ENCODE measurements around the gene IPO4. TPM values are rescaled to one million over a fixed set of nuclear protein-coding genes. Genes with fewer than 3 reads are reported as not detected.

The IPO4 gene
- total RNA-seq, 2 experiments from 2014 or later, result 24.0 to 26.2 TPM

DNA sequence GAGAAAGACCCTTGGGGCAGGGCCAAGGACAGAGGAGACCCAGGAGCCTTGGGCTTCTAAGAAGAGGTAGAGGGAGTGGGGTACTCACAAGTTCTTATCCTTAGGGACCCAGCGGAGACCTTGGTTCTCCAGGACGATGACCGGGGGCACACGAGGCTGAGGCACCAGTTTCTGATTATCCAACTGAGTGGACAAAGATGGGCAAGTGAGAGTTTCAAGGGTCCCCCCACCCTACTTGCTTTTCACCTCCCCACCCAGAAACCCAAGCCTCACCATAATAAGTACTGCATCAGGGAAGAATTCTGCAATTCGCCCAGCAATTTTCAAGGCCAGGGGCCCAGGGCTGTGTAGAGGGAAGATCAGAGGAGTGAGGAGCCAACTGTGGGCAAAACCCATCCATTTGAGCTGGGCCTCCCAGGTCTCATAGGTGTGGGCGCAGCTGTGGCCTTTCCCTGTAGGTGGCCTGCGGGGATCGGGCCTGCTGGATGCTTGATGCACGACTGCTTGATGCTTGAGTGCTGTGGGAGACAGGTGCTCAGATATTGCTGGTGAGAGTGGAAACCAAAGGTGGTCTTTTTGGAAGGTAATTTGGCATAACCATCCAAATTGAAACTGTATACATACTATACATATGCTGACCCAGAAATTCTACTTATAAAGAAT lies 49.2 kb downstream of the IPO4 start:
- Mint-ChIP-seq H3K9me3 (no peaks in the 10 kb centered on the region), H3K4me3 (peak overlapping the region; percentile 93), H3K27me3 (no peaks in the 10 kb centered on the region), H3K27ac (peak overlapping the region; percentile 58), H3K36me3 (ENCODE audit: low read depth) (peaks cover 65% of the 10 kb centered on the region), H3K4me1 (peaks cover 63% of the 10 kb centered on the region)
- CTCF ChIA-PET, result interaction anchor here (1.2 to 2.9 kb wide), 3 partner anchors 12 to 25 kb away, joined by 3 to 32 read pairs (median 5); partner anchors contain the start of genes DCAF11, IRF9 and NRL
- peak; percentile 49 for DNase-seq
- POLR2A ChIA-PET, result interaction anchor here (2.1 to 21.4 kb wide), 9 partner anchors 7 to 292 kb away, joined by 7 to 652 read pairs (median 15); partner anchors contain the start of genes CHMP4A, DCAF11, IPO4 and IRF9

DNA sequence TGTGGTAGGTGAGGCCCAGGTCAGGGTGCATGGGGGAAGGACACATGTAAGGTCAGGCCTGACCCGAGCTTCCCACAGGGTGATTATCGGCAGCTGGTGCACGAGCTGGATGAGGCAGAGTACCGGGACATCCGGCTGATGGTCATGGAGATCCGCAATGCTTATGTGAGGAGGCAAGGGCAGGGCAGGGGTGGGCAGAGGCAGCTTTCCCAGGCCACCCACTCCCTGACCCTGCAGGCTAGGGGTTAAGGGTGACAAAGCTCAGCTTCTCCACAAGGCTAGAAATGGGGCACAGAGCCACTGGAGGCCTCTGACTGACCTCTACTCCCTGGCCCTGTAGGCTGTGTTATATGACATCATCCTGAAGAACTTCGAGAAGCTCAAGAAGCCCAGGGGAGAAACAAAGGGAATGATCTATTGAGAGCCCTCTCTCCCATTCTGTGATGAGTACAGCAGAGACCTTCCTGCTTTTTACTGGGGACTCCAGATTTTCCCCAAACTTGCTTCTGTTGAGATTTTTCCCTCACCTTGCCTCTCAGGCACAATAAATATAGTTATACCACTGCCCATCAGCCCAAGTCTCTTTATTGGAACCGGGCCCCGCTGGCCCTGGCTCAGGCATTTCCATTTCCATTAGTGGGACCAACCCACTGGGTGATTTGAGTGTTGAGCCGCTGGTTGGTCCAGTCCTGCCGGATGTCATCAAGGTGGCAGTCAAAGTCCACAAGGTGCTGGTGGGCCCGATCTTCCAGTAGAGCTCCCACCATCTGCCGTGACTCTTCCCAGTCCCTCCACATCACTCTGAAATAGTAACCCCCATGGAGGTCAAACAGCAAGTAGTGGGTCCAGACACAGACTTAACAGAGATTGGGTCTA lies 50.0 kb downstream of the IPO4 start:
- Mint-ChIP-seq H3K4me3 (peak overlapping the region; percentile 93), H3K4me1 (peaks cover 56% of the 10 kb centered on the region), H3K36me3 (ENCODE audit: low read depth) (peaks cover 57% of the 10 kb centered on the region), H3K27me3 (no peaks in the 10 kb centered on the region), H3K9me3 (no peaks in the 10 kb centered on the region), H3K27ac (peak overlapping the region; percentile 58)
- CTCF ChIA-PET, result interaction anchor here (1.4 to 3.5 kb wide), 3 partner anchors 23 to 25 kb away, joined by 5 to 32 read pairs (median 25); partner anchors contain the start of genes DCAF11, IRF9 and NRL
- no peak for DNase-seq
- POLR2A ChIA-PET, result interaction anchor here (0.6 to 21.4 kb wide), 9 partner anchors 8 to 293 kb away, joined by 3 to 652 read pairs (median 21); partner anchors contain the start of genes CHMP4A, DCAF11, IPO4 and IRF9

DNA sequence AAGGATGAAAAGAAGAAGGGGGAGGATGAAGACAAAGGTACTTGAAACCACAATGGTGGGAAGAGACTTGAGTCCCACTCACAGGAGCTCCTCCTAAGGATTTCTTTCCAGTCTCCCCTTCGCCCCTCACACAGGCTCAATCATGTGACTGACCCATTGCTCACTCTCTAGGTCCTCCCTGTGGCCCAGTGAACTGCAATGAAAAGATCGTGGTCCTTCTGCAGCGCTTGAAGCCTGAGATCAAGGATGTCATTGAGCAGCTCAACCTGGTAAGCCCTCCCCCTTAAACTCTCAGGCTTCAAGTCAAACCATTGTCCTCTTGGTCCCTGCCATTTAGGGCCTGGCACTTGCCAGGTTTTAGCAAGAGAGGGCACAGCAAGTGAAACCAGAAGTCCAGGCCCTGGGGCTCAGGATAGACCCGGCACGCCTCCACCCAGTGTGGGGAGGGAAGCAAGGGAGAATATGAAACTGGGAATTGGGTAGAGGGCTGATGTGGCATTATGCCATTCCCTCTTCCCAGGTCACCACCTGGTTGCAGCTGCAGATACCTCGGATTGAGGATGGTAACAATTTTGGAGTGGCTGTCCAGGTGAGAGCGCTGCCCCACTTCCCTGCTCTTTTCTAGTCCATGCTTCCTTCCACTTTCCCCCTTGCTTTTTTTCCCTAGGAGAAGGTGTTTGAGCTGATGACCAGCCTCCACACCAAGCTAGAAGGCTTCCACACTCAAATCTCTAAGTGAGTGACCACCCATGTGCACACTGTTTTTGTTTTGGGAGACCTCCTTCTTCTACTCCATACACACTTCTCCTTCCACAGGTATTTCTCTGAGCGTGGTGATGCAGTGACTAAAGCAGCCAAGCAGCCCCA lies 50.9 kb downstream of the IPO4 start:
- Mint-ChIP-seq H3K36me3 (ENCODE audit: low read depth) (peaks cover 49% of the 10 kb centered on the region), H3K27ac (peak overlapping the region; percentile 89), H3K4me1 (peaks cover 52% of the 10 kb centered on the region), H3K9me3 (no peaks in the 10 kb centered on the region), H3K4me3 (peak overlapping the region; percentile 93), H3K27me3 (no peaks in the 10 kb centered on the region)
- CTCF ChIA-PET, result interaction anchor here (0.7 to 3.5 kb wide), 6 partner anchors 23 to 160 kb away, joined by 3 to 25 read pairs (median 5); partner anchors contain the start of genes DCAF11, IRF9 and NRL
- POLR2A ChIA-PET, result interaction anchor here (0.6 to 21.4 kb wide), 13 partner anchors 9 to 293 kb away, joined by 3 to 652 read pairs (median 18); partner anchors contain the start of genes CHMP4A, DCAF11, IPO4 and IRF9
- DNase-seq, result no peak

DNA sequence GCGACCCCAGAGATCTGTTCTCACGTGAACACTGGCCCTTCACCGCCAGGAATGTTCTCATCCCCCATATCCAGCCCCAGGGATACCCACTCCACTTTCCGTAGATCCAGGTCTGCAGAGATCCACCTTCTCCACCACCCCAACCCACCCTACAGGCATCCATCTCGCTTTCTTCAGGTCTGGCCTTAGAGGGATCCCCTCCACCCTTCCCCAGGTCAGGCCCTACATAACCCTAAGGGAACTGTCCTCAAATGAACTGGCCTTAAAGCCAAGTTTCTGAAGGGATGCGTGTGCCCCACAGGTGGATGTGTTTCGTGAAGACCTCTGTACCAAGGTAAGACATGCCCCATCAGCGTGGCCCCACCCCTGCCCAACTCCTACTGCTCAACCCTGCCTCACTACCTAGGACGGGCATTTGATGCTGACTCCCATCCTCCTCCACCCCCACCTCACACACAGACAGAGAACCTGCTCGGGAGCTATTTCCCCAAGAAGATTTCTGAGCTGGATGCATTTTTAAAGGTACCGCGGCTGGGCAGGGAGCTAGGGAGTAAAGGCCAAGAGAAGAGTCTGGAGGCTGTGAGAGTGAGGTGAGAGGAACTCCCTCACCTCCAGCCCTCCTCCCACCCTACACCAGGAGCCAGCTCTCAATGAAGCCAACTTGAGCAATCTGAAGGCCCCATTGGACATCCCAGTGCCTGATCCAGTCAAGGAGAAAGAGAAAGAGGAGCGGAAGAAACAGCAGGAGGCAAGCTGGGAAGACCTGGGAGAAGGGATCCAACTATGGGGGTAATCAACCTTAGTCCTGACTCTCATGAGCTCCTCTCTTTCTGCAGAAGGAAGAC lies 51.7 kb downstream of the IPO4 start:
- no peak for DNase-seq
- ChIA-PET POLR2A (interaction anchor here (0.9 to 21.4 kb wide), 23 partner anchors 10 to 301 kb away, joined by 3 to 652 read pairs (median 8); partner anchors contain the start of genes CHMP4A, DCAF11, IPO4 and IRF9), CTCF (interaction anchor here (0.7 to 3.5 kb wide), 9 partner anchors 10 to 171 kb away, joined by 3 to 25 read pairs (median 6); partner anchors contain the start of genes CIDEB, DCAF11, IRF9 and NRL)
- H3K4me3 Mint-ChIP-seq, result peak overlapping the region; percentile 93
- no peaks in the 10 kb centered on the region for H3K27me3 Mint-ChIP-seq
- H3K9me3 Mint-ChIP-seq, result no peaks in the 10 kb centered on the region
- peaks cover 54% of the 10 kb centered on the region for H3K4me1 Mint-ChIP-seq
- peak overlapping the region; percentile 89 for H3K27ac Mint-ChIP-seq
- peaks cover 48% of the 10 kb centered on the region for H3K36me3 Mint-ChIP-seq (ENCODE audit: low read depth)

DNA sequence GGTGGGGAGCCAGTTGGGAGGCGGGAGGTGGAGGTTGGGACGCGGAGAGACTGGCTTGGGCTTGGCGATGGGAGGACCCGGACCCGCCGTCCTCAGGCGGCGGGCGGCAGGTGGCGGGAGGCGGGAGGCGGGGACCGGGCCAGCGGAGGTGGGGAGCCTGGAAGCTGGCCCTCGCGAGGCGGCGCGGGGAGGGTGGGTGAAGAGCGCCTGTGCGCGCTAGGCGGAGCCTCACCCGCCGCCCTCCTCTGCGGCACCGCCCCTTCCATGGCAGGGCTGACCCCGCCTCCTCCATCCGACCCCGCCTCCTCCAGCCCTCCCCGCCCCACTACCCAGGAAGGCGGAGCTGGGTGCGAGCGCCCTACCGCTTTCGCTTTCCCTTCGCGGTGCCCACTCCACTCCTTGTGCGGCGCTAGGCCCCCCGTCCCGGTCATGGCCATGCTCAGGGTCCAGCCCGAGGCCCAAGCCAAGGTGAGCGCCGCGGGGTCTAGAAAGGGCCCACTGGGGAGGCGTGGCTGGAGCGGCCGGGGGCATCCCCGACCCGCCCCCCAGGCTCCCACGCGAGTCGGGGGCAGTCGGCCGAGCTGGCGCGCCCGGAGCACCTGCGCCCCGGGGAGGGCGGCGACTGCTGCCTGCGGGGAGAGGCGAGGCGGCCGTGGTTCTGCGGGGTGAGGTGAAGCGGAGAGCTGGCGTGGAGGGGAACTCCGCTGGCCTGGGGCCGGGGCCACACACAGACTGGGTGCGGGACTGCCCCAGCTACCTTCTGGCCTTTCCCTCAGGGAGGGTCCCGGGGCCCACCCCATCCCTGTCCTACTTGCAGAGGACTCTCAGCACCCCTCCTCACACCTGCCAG lies 52.6 kb downstream of the IPO4 start, which contains the start of gene PSME1:
TSS of gene PSME1 (plus strand) at position 361 of the 850 bp plus-strand sequence. CDS start at position 430, 69 bp downstream.
- Mint-ChIP-seq H3K27me3 (no peaks in the 10 kb centered on the region), H3K9me3 (no peaks in the 10 kb centered on the region), H3K36me3 (ENCODE audit: low read depth) (peaks cover 43% of the 10 kb centered on the region), H3K27ac (peak within 1 kb of the TSS; percentile 89), H3K4me3 (peak within 1 kb of the TSS; percentile 93), H3K4me1 (peaks cover 53% of the 10 kb centered on the region)
- ChIA-PET CTCF (interaction anchor here (1.0 to 3.5 kb wide), 11 partner anchors 9 to 172 kb away, joined by 3 to 25 read pairs (median 6); partner anchors contain the start of genes CIDEB, DCAF11, IRF9 and NRL), POLR2A (interaction anchor here (1.0 to 21.4 kb wide), 23 partner anchors 9 to 301 kb away, joined by 3 to 652 read pairs (median 7); partner anchors contain the start of genes CHMP4A, DCAF11, DHRS1 and IPO4)
- peak; percentile 96 for DNase-seq

DNA sequence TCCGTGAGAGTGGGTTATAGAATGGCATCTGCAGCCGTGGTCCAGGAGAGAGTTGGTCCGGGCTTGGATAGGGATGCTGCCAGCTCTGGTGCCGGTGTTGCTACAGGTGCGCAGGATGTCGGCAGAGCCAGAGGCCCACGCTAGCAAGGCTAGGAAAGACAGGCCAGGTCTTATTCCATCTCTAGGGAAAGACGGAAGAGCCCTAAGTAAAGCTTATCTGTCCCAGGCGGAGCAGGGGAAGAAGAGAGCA lies 53.1 kb downstream of the IPO4 start:
- H3K4me3 Mint-ChIP-seq, result peak overlapping the region; percentile 93
- DNase-seq, result no peak
- H3K9me3 Mint-ChIP-seq, result no peaks in the 10 kb centered on the region
- peaks cover 52% of the 10 kb centered on the region for H3K4me1 Mint-ChIP-seq
- H3K36me3 Mint-ChIP-seq (ENCODE audit: low read depth), result peaks cover 37% of the 10 kb centered on the region
- POLR2A ChIA-PET, result interaction anchor here (1.0 to 21.4 kb wide), 21 partner anchors 9 to 296 kb away, joined by 3 to 652 read pairs (median 8); partner anchors contain the start of genes CHMP4A, DCAF11, DHRS1 and IPO4
- peak overlapping the region; percentile 74 for H3K27ac Mint-ChIP-seq
- H3K27me3 Mint-ChIP-seq, result no peaks in the 10 kb centered on the region
- CTCF ChIA-PET, result interaction anchor here (1.0 to 3.5 kb wide), 10 partner anchors 9 to 55 kb away, joined by 4 to 25 read pairs (median 6); partner anchors contain the start of genes DCAF11, IRF9, NRL and PCK2

DNA sequence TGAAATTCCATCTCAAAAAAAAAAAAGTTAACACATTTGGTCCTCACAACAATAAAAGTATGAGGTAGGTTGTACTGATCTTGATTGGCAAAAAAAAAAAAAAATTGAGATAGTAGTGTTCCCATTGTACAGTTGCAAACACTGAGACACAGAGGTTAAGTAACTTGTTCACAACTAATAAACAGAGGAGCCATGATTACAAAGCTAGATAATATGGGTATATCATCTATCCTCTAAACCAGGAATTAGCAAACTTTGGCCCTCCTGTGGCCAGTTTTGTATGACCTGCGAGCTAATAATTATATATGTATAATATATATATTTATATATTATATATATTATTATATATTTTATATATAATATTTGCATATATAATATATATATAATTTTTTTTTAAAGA lies 54.9 kb downstream of the IPO4 start:
- POLR2A ChIA-PET, result interaction anchor here (0.6 to 21.4 kb wide), 5 partner anchors 12 to 167 kb away, joined by 3 to 448 read pairs (median 4); partner anchors contain the start of genes DCAF11, IRF9, NRL and PSME2
- DNase-seq, result no peak
- H3K4me3 Mint-ChIP-seq, result no peak overlapping the region
- H3K27ac Mint-ChIP-seq, result no peak overlapping the region
- peaks cover 40% of the 10 kb centered on the region for H3K4me1 Mint-ChIP-seq
- H3K36me3 Mint-ChIP-seq (ENCODE audit: low read depth), result peaks cover 22% of the 10 kb centered on the region
- CTCF ChIA-PET, result interaction anchor here (1.7 to 1.9 kb wide), 2 partner anchors 25 to 76 kb away, joined by 7 read pairs; no protein-coding TSS in a partner anchor
- no peaks in the 10 kb centered on the region for H3K27me3 Mint-ChIP-seq
- no peaks in the 10 kb centered on the region for H3K9me3 Mint-ChIP-seq

DNA sequence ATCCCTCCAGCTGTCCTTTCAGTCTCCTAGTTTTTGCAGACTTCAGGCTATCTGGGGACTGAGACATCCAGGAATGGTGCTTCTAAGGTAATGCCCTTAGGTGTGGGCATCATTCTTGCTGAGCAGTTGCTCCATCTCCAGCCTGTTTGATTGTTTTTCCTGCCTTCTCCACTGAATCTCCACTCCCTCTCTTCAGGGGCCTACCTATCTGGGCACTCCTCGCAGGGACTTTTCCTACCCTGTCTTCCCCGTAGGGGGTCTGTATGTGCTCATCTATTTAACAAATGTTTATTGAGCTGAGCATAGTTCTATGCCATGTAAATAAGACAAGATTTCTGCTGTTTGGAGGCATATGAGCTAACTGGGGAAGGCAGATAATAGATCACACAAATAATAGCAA lies 55.6 kb downstream of the IPO4 start:
- Mint-ChIP-seq H3K4me3 (no peak overlapping the region), H3K36me3 (ENCODE audit: low read depth) (peaks cover 15% of the 10 kb centered on the region), H3K27ac (no peak overlapping the region), H3K4me1 (peaks cover 32% of the 10 kb centered on the region), H3K27me3 (no peaks in the 10 kb centered on the region), H3K9me3 (no peaks in the 10 kb centered on the region)
- ChIA-PET CTCF (interaction anchor here (1.1 to 1.9 kb wide), 4 partner anchors 18 to 75 kb away, joined by 3 to 7 read pairs (median 6); partner anchors contain the start of genes DCAF11, IRF9 and NRL), POLR2A (interaction anchor here (0.8 to 21.4 kb wide), 8 partner anchors 8 to 297 kb away, joined by 3 to 448 read pairs (median 4); partner anchors contain the start of genes CHMP4A, DCAF11, EMC9 and IRF9)
- no peak for DNase-seq

DNA sequence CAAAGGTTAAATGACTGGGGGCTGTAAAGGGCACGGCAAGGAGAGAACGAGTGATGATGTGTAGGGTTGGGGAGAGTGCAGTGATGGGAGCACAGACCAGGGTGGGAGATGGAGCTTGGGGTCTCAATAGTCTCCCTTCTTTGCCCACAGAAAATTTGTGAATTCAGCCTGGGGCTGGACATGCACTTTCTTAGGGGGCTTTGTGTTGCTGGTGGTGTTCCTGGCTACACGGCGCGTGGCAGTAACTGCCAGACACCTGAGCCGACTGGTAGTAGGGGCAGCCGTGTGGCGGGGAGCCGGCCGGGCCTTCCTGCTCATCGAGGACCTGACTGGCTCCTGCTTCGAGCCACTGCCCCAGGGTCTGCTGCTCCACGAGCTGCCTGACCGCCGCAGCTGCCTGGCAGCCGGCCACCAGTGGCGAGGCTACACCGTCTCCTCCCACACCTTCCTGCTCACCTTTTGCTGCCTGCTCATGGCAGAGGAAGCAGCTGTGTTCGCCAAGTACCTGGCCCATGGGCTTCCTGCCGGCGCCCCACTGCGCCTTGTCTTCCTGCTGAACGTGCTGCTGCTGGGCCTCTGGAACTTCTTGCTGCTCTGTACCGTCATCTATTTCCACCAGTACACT lies 56.4 kb downstream of the IPO4 start:
- CTCF ChIA-PET, result interaction anchor here (1.1 to 1.4 kb wide), 2 partner anchors 17 to 29 kb away, joined by 3 to 5 read pairs; partner anchors contain the start of genes DCAF11, IRF9 and NRL
- Mint-ChIP-seq H3K36me3 (ENCODE audit: low read depth) (peaks cover 10% of the 10 kb centered on the region), H3K4me3 (no peak overlapping the region), H3K9me3 (no peaks in the 10 kb centered on the region), H3K27me3 (no peaks in the 10 kb centered on the region), H3K27ac (peak overlapping the region; percentile 4), H3K4me1 (peaks cover 24% of the 10 kb centered on the region)
- POLR2A ChIA-PET, result interaction anchor here (0.6 to 21.4 kb wide), 8 partner anchors 9 to 298 kb away, joined by 3 to 448 read pairs (median 4); partner anchors contain the start of genes CHMP4A, DCAF11, EMC9 and IPO4
- no peak for DNase-seq

Data from activated CD4-positive, alpha-beta memory T cell treated with anti-CD3 and anti-CD28 coated beads, Interleukin-2, amount 10 ng/mL, durations not matched to agents 7 days and 5 days (primary cell).